ENCODE measurements around the gene PACRG. TPM values are rescaled to one million over a fixed set of nuclear protein-coding genes. Genes with fewer than 3 reads are reported as not detected.

PACRG gene
- polyA plus RNA-seq, 1 donor from 2014 or later: 16.6 TPM

GRCh38 chr6:163288066-163288465, 560.3 kb downstream of the PACRG start:
- no peaks in the 10 kb centered on the region for H3K36me3 ChIP-seq (ENCODE audit: insufficient read depth, low read length)
- H3K9ac ChIP-seq (ENCODE audit: low read length): no peak overlapping the region
- no peak overlapping the region for H3K4me3 ChIP-seq (ENCODE audit: low read length)
- H2AFZ ChIP-seq (ENCODE audit: low read depth, low read length): no peak overlapping the region
- no peak overlapping the region for H3K27ac ChIP-seq (ENCODE audit: low read length)
- H3F3A ChIP-seq (ENCODE audit: insufficient read depth, low read length, poor library complexity, severe bottlenecking): no peaks in the 10 kb centered on the region
- TF ChIP-seq EZH2 (IDR thresholded peaks at IDR 0.05; ENCODE audit: borderline replicate concordance, insufficient read depth, low read length, poor library complexity, severe bottlenecking) (no peak), MXI1 (conservative IDR thresholded peaks at IDR 0.05; ENCODE audit: poor library complexity, severe bottlenecking) (no peak), POLR2AphosphoS5 (IDR thresholded peaks at IDR 0.05) (no peak), RAD21 (conservative IDR thresholded peaks at IDR 0.05) (no peak), REST (IDR thresholded peaks at IDR 0.05; ENCODE audit: borderline replicate concordance) (no peak), SMC3 (conservative IDR thresholded peaks at IDR 0.05; ENCODE audit: poor library complexity) (no peak), EP300 (conservative IDR thresholded peaks at IDR 0.05; ENCODE audit: poor library complexity, severe bottlenecking) (no peak), TAF1 (IDR thresholded peaks at IDR 0.05; ENCODE audit: low read depth) (no peak)
- no peaks in the 10 kb centered on the region for H3K79me2 ChIP-seq (replicated peaks; ENCODE audit: insufficient read depth, low read length)
- H3K9me2 ChIP-seq (ENCODE audit: insufficient read depth, low read length): no peaks in the 10 kb centered on the region
- no peaks in the 10 kb centered on the region for H4K20me1 ChIP-seq (ENCODE audit: insufficient read depth)
- no peaks in the 10 kb centered on the region for H3K9me3 ChIP-seq (ENCODE audit: low read length)
- no peak overlapping the region for H3K4me2 ChIP-seq (ENCODE audit: low read length)
- no peaks in the 10 kb centered on the region for H3K27me3 ChIP-seq (ENCODE audit: insufficient read depth, low read depth, low read length)

- no peak overlapping the region for H3K4me3 ChIP-seq (ENCODE audit: low read length)
- H3K9ac ChIP-seq (ENCODE audit: low read length): no peak overlapping the region
- no peaks in the 10 kb centered on the region for H3K9me3 ChIP-seq (ENCODE audit: low read length)
- no peak overlapping the region for H3K27ac ChIP-seq (ENCODE audit: low read length)
- H2AFZ ChIP-seq (ENCODE audit: low read depth, low read length): no peak overlapping the region
- H4K20me1 ChIP-seq (ENCODE audit: insufficient read depth): no peaks in the 10 kb centered on the region
- TF ChIP-seq TAF1 (IDR thresholded peaks at IDR 0.05; ENCODE audit: low read depth): no peak
- TF ChIP-seq CTCF (IDR thresholded peaks at IDR 0.05; ENCODE audit: poor library complexity, severe bottlenecking): no peak
- no peak for TF ChIP-seq MXI1 (conservative IDR thresholded peaks at IDR 0.05; ENCODE audit: poor library complexity, severe bottlenecking)
- TF ChIP-seq EP300 (conservative IDR thresholded peaks at IDR 0.05; ENCODE audit: poor library complexity, severe bottlenecking): no peak
- TF ChIP-seq EZH2 (IDR thresholded peaks at IDR 0.05; ENCODE audit: borderline replicate concordance, insufficient read depth, low read length, poor library complexity, severe bottlenecking): no peak
- no peak for TF ChIP-seq POLR2AphosphoS5 (IDR thresholded peaks at IDR 0.05)
- TF ChIP-seq RAD21 (conservative IDR thresholded peaks at IDR 0.05): no peak
- TF ChIP-seq SMC3 (conservative IDR thresholded peaks at IDR 0.05; ENCODE audit: poor library complexity): no peak
- no peak for TF ChIP-seq REST (IDR thresholded peaks at IDR 0.05; ENCODE audit: borderline replicate concordance)
- H3K27me3 ChIP-seq (ENCODE audit: insufficient read depth, low read depth, low read length): no peaks in the 10 kb centered on the region
- H3K9me2 ChIP-seq (ENCODE audit: insufficient read depth, low read length): no peaks in the 10 kb centered on the region
- H3F3A ChIP-seq (ENCODE audit: insufficient read depth, low read length, poor library complexity, severe bottlenecking): no peaks in the 10 kb centered on the region
- no peaks in the 10 kb centered on the region for H3K79me2 ChIP-seq (replicated peaks; ENCODE audit: insufficient read depth, low read length)
- no peaks in the 10 kb centered on the region for H3K36me3 ChIP-seq (ENCODE audit: insufficient read depth, low read length)
- no peak overlapping the region for H3K4me2 ChIP-seq (ENCODE audit: low read length)
Observed at GRCh38 chr6:163288915-163289314, 561.1 kb downstream of the PACRG start.

Data from neural cell (in vitro differentiated cells).